ENCODE results near the gene VPS26B.
"Not testable (repeated sequence)": the region's sequence is repeated elsewhere in the genome, so short reads cannot be mapped to it uniquely, and the experiment has no call there.

The VPS26B gene

DNA sequence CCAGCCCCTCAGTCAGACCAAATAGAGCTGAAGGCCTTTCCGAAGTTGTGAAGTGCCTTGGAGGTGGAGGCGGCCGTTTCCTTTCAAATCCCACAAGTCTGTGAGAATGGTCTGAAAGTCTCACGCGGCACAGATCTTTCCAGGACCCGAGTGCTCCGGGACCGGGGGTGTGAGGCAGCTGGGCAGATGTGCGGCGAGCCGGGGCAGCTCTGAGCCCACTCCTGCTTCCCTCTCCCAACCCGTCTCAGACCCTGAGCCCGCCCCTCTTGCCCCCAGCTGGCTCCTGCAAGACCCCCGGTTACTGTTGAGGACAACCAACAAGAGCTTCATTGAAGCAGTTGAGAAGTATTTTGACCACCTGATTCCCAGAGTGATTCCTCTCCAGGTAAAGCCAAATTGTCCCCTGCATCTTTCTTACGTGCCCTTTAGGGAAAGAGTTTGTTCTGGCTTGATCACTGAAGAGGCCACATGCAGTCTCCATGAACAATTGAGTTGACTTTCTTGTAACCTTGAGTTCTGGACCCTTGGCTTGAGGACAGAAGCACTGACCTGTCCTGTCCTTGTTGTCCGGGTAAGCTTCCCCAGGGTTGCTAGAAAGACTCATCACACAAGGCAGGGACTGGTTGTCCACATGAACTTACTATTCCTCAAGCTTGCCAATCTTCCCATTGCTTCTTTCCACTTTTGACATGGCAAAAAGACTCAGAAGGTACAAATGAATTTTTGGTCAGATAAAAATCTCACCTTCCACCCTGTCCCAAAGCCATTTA, 59.2 kb downstream of the VPS26B start:
- DNase-seq, result no peak

DNA sequence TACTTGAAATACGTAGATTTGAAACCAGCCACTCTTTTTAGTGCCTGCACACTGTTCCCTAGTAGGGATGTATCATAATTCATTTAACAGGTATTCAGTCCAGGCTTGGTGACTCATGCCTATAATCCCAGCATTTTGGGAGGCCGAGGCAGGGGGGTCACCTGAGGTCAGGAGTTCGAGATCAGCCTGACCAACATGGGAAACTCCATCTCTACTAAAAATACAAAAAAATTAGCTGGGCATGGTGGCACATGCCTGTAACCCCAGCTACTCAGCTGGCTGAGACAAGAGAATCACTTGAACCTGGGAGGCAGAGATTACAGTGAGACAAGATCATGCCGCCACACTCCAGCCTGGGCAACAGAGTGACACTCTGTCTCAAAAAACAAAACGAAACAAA, 59.9 kb downstream of the VPS26B start:
- not testable (repeated sequence) for DNase-seq

DNA sequence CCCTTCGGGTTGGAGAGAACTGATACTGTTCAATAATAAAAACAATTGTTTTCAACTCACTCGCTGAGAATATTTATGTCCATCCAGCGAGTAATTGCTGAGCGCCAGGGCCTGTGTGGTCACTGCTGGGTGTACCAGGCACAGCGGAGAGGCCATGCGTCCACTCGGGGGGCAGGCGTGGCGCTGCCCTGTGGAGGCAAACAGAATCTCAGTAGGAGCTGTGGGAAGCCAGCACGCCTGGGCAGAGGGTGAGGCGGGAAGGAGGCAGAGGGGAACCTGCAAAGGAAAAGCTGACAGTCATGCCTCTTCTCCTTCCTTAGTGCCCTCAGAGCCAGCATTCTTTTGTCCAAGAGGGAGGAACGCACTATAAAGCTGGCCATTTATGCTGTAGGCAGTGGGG, 63.1 kb downstream of the VPS26B start:
- no peak for DNase-seq

DNA sequence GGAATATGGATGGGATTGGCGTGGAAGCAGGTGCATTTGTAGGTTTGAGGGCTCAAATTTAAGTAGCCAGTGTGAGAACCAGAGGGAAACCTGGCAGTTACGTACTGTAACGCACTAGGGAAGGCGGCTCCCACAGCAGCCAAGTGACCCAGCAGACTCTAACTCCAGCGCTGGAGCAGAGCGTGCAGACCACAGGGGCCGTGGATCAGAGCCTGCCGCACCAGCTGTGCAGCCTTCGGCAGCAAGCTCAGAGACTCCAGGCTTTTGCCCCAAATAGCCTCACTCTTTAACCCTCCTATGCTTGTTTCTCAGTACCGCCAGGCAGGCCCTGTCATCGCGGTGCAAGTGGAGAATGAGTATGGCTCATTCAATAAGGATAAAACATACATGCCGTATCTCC, 64.0 kb downstream of the VPS26B start:
- DNase-seq, result no peak

DNA sequence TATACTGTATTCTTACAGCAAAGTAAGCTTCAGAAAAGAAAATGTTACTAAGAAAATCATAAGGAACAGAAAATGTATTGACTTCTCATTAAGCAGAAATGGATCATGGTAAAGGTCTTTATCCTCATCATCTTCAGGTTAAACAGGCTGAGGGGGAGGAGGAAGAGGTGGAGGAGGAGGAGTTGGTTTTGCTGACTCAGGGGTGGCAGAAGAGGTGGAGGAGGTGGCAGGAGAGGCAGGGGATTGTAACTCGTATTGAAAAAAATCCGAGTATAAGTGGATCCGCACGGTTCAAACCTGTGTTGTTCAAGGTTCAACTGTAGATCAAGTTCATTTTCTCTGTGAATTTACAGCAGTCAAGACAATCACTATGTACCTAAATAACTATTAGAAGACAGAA, 64.7 kb downstream of the VPS26B start:
- no peak for DNase-seq

DNA sequence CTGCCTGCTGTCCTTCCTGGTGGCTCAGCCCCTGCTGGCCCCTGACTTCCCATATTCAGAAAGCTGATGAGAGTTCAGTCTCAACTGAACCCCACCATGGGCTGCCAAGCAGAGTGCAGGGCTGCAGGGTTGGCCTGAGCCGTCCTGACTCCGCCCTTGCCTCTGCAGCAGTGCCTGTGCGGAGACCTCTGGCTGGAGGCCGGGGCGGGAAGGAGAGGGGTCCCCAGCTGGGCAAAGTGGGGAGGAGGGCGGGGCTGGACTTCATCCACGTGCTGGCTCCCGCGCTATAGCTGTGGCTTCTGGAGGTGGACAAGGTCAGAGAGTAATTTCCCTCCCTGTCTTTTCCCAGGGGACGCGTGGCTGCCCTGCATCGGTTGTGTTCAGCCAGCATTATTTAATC, 65.3 kb downstream of the VPS26B start:
- no peak for DNase-seq

DNA sequence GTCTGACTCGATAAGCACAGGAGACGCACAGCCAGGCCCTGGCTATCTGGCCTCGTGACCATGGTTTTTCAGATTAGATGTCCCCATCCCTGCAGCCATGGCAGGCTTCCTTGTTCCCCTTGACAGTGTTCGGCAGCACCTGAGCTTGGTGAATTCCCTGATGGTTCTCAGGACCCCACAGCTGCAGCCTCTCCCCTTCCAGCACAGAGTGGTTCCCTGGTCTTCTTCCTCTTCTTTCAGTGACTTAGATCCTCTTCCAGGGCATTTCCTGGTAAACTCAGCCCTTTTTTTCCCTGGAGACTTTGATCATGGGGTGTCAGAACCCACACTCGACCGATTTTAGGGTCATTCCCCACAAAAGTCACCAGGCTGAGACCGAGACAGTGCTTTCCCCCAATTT, 66.2 kb downstream of the VPS26B start:
- DNase-seq, result no peak

DNA sequence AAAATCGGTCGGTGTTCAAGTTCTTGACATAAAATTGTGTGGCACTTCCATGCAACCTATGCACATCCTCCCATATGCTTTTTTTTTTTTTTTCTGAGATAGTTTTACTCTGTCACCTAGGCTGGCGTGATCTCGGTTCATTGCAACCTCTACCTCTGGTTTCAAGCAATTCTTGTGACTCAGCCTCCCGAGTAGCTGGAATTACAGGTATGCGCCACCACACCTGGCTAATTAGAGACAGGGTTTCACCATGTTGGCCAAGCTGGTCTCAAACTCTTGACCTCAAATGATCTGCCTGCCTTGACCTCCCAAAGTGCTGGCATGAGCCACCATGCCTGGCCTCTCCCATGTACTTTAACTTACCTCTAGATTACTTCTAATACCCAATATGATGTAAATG, 66.7 kb downstream of the VPS26B start:
- no peak for DNase-seq

DNA sequence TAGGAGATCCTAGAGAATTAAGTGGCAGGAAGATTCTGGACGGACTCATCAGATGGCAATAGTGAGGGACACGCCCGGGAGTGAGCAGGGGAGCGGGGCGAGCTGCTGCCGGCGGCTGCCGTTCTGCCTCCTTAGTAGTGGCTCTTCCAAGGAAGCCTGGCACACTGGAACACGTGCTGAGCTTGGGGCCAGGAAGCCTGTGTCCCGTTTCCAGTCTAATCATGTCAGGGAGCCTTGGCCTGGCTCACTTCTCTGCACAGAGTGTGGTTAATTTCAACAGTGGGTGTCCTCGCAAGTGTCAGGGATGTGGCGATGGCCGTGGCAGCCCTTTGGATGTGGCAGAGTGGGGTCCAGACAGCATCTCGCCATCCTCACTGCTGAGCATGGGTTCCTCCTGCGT, 68.2 kb downstream of the VPS26B start:
- no peak for DNase-seq

DNA sequence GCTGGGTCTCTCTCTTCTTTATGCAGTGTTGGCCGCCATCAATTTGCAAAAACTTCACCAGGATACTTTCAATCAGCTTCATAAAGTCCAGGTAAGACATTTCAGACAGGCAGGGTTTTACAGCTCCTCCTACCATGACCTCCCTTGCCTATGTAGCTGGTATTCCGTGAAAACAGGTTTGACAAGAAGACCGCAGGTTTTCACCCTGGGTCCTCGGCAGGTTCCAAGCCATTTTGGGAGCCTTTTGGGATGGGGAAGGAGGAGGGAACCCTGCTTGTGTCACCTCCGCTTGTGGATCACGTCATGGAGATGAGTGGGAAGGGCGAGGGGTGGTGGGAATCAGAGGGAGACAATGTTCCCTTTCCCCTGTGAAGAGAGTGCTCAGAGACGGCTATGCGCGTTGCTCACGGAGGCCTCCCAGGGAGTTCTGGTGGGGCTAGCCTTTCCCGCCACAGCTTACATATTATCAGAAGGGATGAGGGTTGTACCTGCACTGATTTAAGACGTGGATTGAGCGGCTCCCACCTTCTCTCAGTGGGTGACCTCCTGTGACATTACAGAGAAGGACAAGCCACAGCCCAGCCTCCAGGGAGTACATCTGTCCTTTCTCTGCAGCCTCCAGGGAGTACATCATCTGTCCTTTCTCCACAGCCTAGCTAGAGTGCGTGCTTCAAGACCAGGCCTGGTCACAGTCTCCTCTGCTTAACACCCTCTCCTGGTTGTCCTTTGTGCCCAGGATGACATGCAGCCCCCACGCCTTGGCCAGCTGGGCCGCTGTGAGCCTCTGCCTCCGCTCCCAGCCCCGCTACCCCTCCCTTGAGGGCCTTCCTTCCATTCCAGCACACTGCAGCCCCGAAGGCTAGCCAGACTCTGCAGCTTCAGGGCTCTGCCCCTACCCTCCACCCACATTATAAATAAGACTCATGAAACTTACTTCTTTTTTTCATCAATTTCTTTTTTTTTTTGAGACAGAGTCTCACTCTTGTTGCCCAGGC, 68.9 kb downstream of the VPS26B start:
- no peak for DNase-seq

DNA sequence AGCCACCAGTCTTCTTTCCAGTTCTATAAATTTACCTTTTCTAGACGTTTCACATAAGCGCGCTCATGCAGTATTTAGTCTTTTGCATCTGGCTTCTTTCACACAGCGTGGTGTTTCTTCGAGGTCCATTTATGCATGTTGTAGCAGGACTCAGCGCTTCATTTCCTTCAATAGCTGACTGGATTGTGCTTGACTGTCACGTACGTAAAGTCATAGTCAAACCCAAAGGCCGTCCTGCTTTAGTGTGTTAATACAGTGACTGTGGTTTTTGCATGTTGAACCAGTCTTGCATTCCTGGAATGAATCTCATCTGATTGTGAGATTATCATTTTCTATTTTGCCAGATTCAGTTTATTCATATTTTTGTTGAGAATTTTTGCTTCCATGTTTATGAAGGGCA, 70.2 kb downstream of the VPS26B start:
- no peak for DNase-seq
